Loucy (cell line): ENCODE results near the gene CCDC146.

Experiments used
- H2AFZ ChIP-seq: fragments of 200-600 bp; sonication (generic); 2 replicates; pipeline ENCODE4 v1.6.0; 2016; ENCODE audit warnings: antibody characterized with exemption, mild to moderate bottlenecking, low read length, moderate library complexity
- H3F3A ChIP-seq: fragments of 200-600 bp; 2 replicates; pipeline ENCODE4 v1.6.0; 2016; ENCODE audit warnings: antibody characterized with exemption, low read depth, mild to moderate bottlenecking
- H3K27me3 ChIP-seq: fragments of 200-600 bp; sonication (generic); 2 replicates; pipeline ENCODE4 v1.6.1; 2014; ENCODE audit warnings: low read length, mild to moderate bottlenecking; ENCODE audit not compliant: insufficient read depth, poor library complexity, severe bottlenecking
- H3K36me3 ChIP-seq: fragments of 200-600 bp; sonication (generic); 2 replicates; pipeline ENCODE4 v1.6.1; 2016; ENCODE audit warnings: low read length; ENCODE audit not compliant: insufficient read depth
- H3K4me1 ChIP-seq: fragments of 200-600 bp; sonication (generic); 2 replicates; pipeline ENCODE4 v1.5.1; 2014; ENCODE audit warnings: low read length, mild to moderate bottlenecking; ENCODE audit not compliant: insufficient read depth, poor library complexity, severe bottlenecking
- H3K4me2 ChIP-seq: fragments of 200-600 bp; sonication (generic); 2 replicates; pipeline ENCODE4 v1.6.0; 2014; ENCODE audit warnings: antibody characterized with exemption, low read length, low read depth, mild to moderate bottlenecking; ENCODE audit not compliant: poor library complexity, severe bottlenecking
- H3K4me3 ChIP-seq: fragments of 200-600 bp; sonication (generic); 2 replicates; pipeline ENCODE4 v1.5.1; 2014; ENCODE audit warnings: low read length, mild to moderate bottlenecking, mixed read lengths; ENCODE audit not compliant: poor library complexity, severe bottlenecking
- H3K79me2 ChIP-seq: fragments of 200-600 bp; sonication (generic); 2 replicates; pipeline ENCODE4 v1.6.1; 2014; ENCODE audit warnings: low read length; ENCODE audit not compliant: insufficient read depth
- H3K9ac ChIP-seq: fragments of 200-600 bp; sonication (generic); 2 replicates; pipeline ENCODE4 v1.6.0; 2014; ENCODE audit warnings: mild to moderate bottlenecking, low read depth, low read length, moderate library complexity; ENCODE audit not compliant: poor library complexity, severe bottlenecking
- H3K9me2 ChIP-seq: fragments of 200-600 bp; sonication (generic); replicated peaks from 2 replicates; pipeline ENCODE4 v1.6.1; 2016; ENCODE audit warnings: low read depth, low read length, mixed read lengths
- H3K9me3 ChIP-seq: fragments of 200-600 bp; sonication (generic); 2 replicates; pipeline ENCODE4 v1.6.1; 2014; ENCODE audit warnings: mild to moderate bottlenecking, antibody characterized with exemption, low read length, low read depth; ENCODE audit not compliant: insufficient read depth
- H4K20me1 ChIP-seq: fragments of 200-600 bp; sonication (generic); 2 replicates; pipeline ENCODE4 v1.6.0; 2014; ENCODE audit warnings: antibody characterized with exemption, low read length, mild to moderate bottlenecking; ENCODE audit not compliant: insufficient read depth, poor library complexity, severe bottlenecking
- EZH2phosphoT487 ChIP-seq: fragments of 200-600 bp; IDR thresholded peaks from 2 replicates; pipeline ENCODE4 v1.6.1; 2018; ENCODE audit warnings: antibody characterized with exemption, mild to moderate bottlenecking, moderate library complexity, borderline replicate concordance
- TF ChIP-seq, protein P1 (sequence below): fragments of 200-600 bp; sonication (generic); conservative IDR thresholded peaks from 2 replicates; pipeline ENCODE4 v1.5.1; 2014; ENCODE audit warnings: mild to moderate bottlenecking, antibody characterized with exemption, low read length

Gene CCDC146

GRCh38 chr7:77327932-77328628 lies 205.7 kb downstream of the CCDC146 start:
- Histone ChIP-seq H3K9me3 (no peaks in the 10 kb centered on the region), H4K20me1 (no peaks in the 10 kb centered on the region), H3K4me2 (peak overlapping the region; percentile 66), H3K4me3 (peak overlapping the region; percentile 29), H2AFZ (no peak overlapping the region), H3K9ac (no peak overlapping the region), H3K4me1 (peaks cover 48% of the 10 kb centered on the region), H3K79me2 (no peaks in the 10 kb centered on the region), H3K36me3 (no peaks in the 10 kb centered on the region), H3K27me3 (peaks cover 9% of the 10 kb centered on the region), H3F3A (no peaks in the 10 kb centered on the region; the same call in 1 of the 2 replicates), H3K9me2 (no peaks in the 10 kb centered on the region)
- no peak for TF ChIP-seq EZH2phosphoT487
- TF ChIP-seq, protein P1, sequence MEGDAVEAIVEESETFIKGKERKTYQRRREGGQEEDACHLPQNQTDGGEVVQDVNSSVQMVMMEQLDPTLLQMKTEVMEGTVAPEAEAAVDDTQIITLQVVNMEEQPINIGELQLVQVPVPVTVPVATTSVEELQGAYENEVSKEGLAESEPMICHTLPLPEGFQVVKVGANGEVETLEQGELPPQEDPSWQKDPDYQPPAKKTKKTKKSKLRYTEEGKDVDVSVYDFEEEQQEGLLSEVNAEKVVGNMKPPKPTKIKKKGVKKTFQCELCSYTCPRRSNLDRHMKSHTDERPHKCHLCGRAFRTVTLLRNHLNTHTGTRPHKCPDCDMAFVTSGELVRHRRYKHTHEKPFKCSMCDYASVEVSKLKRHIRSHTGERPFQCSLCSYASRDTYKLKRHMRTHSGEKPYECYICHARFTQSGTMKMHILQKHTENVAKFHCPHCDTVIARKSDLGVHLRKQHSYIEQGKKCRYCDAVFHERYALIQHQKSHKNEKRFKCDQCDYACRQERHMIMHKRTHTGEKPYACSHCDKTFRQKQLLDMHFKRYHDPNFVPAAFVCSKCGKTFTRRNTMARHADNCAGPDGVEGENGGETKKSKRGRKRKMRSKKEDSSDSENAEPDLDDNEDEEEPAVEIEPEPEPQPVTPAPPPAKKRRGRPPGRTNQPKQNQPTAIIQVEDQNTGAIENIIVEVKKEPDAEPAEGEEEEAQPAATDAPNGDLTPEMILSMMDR, result no peak

GRCh38 chr7:77328669-77329068 lies 206.3 kb downstream of the CCDC146 start:
- H3K9ac ChIP-seq, result no peak overlapping the region
- peaks cover 48% of the 10 kb centered on the region for H3K4me1 ChIP-seq
- H3K4me2 ChIP-seq, result peak overlapping the region; percentile 66

GRCh38 chr7:77329466-77330168 lies 207.2 kb downstream of the CCDC146 start:
- Histone ChIP-seq H3K9ac (no peak overlapping the region), H2AFZ (no peak overlapping the region), H3K4me2 (peak overlapping the region; percentile 66), H3K9me3 (no peaks in the 10 kb centered on the region), H3K36me3 (no peaks in the 10 kb centered on the region), H3K79me2 (no peaks in the 10 kb centered on the region), H3K27me3 (peaks cover 9% of the 10 kb centered on the region), H3K4me1 (peaks cover 48% of the 10 kb centered on the region), H4K20me1 (no peaks in the 10 kb centered on the region), H3F3A (no peaks in the 10 kb centered on the region; the same call in 1 of the 2 replicates), H3K4me3 (peak overlapping the region; percentile 51), H3K9me2 (no peaks in the 10 kb centered on the region)
- TF ChIP-seq EZH2phosphoT487, result no peak
- TF ChIP-seq, protein P1, result no peak

More at GRCh38 chr7:77328669-77329068, 206.3 kb downstream of the CCDC146 start:
- no peak for TF ChIP-seq EZH2phosphoT487
- TF ChIP-seq, protein P1, result no peak
- Histone ChIP-seq H2AFZ (no peak overlapping the region), H3K79me2 (no peaks in the 10 kb centered on the region), H3K36me3 (no peaks in the 10 kb centered on the region), H3K9me2 (no peaks in the 10 kb centered on the region), H4K20me1 (no peaks in the 10 kb centered on the region), H3K4me3 (peak overlapping the region; percentile 29), H3F3A (no peaks in the 10 kb centered on the region; the same call in 1 of the 2 replicates), H3K27me3 (peaks cover 9% of the 10 kb centered on the region), H3K9me3 (no peaks in the 10 kb centered on the region)
